Measurements from ENCODE around the gene CCDC12.

Gene CCDC12

GRCh38 chr3:46977811-46978195 lies 1.3 kb upstream of the CCDC12 start:
- H3K27ac ChIP-seq = peak overlapping the region; percentile 75; the same call in 1 of the 2 replicates
- TF ChIP-seq CTCF (IDR thresholded peaks at IDR 0.05) (no peak), ZFX (IDR thresholded peaks at IDR 0.05; ENCODE audit: borderline replicate concordance) (no peak)

GRCh38 chr3:46974421-46975171 lies 1.9 kb downstream of the CCDC12 start:
- TF ChIP-seq CTCF (IDR thresholded peaks at IDR 0.05) = no peak
- no peak for TF ChIP-seq ZFX (IDR thresholded peaks at IDR 0.05; ENCODE audit: borderline replicate concordance)
- no peak overlapping the region for H3K27ac ChIP-seq

- H3K27ac ChIP-seq = no peak overlapping the region
- TF ChIP-seq ZFX (IDR thresholded peaks at IDR 0.05; ENCODE audit: borderline replicate concordance) (no peak), CTCF (IDR thresholded peaks at IDR 0.05) (no peak)
Observed at GRCh38 chr3:46972396-46972795, 4.1 kb downstream of the CCDC12 start.

- TF ChIP-seq CTCF (IDR thresholded peaks at IDR 0.05) (no peak), ZFX (IDR thresholded peaks at IDR 0.05; ENCODE audit: borderline replicate concordance) (no peak)
- no peak overlapping the region for H3K27ac ChIP-seq
Observed at GRCh38 chr3:46971742-46972141, 4.8 kb downstream of the CCDC12 start.

- no peak overlapping the region for H3K27ac ChIP-seq
- TF ChIP-seq ZFX (IDR thresholded peaks at IDR 0.05; ENCODE audit: borderline replicate concordance) (no peak), CTCF (IDR thresholded peaks at IDR 0.05) (no peak)
Observed at GRCh38 chr3:46971151-46971550, 5.4 kb downstream of the CCDC12 start.

GRCh38 chr3:46970391-46971091 lies 6.0 kb downstream of the CCDC12 start:
- TF ChIP-seq CTCF (IDR thresholded peaks at IDR 0.05) (no peak), ZFX (IDR thresholded peaks at IDR 0.05; ENCODE audit: borderline replicate concordance) (no peak)
- H3K27ac ChIP-seq = no peak overlapping the region

- TF ChIP-seq ZFX (IDR thresholded peaks at IDR 0.05; ENCODE audit: borderline replicate concordance) (no peak), CTCF (IDR thresholded peaks at IDR 0.05) (no peak)
- no peak overlapping the region for H3K27ac ChIP-seq
Observed at GRCh38 chr3:46968783-46969428, 7.6 kb downstream of the CCDC12 start.
